HUDEP-2 (cell line): ENCODE results near the gene E2F2.
A peak's percentile ranks its signal among the peaks of the same experiment; 100 is the strongest.

Source experiments
- DNase-seq, 76 experiments: peaks; one replicate each; lab custom pipeline; 2025; ENCODE audit not compliant: unreplicated experiment in 76 of 76; lab: John Stamatoyannopoulos, UW

The E2F2 gene

DNA sequence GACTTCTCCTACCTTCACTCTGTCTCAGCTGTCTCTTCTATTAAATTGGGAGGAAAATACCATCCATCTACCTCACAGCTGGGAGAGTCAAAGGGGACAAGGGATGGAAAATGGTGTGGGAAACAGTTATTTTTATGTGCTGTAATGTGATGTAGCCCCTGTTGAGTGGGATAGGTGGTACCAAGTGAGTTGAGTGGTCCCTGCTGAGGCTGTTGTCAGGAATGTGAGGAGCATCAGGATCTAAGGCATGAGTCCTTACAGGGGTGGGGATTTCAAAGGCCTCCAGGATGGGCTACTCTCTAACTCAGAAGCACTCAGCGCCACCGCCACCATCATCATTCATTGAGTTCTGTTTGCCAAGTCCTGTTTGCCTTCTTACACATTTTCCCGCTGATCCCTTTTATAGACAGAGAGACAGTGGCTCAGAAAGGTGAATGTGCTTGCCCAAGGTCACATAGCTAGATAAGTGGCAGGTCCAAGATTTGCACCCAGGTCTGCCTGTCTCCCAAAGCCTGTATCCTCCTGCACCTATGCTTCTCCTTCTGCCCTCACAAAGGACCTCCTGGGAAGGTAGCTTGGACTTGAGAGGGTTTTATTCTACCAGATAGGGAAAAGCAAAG, 32.8 kb upstream of the E2F2 start:
- no peak for DNase-seq

GRCh38 chr1:23563003-23563402, 32.0 kb upstream of the E2F2 start:
- DNase-seq, result no peak

DNA sequence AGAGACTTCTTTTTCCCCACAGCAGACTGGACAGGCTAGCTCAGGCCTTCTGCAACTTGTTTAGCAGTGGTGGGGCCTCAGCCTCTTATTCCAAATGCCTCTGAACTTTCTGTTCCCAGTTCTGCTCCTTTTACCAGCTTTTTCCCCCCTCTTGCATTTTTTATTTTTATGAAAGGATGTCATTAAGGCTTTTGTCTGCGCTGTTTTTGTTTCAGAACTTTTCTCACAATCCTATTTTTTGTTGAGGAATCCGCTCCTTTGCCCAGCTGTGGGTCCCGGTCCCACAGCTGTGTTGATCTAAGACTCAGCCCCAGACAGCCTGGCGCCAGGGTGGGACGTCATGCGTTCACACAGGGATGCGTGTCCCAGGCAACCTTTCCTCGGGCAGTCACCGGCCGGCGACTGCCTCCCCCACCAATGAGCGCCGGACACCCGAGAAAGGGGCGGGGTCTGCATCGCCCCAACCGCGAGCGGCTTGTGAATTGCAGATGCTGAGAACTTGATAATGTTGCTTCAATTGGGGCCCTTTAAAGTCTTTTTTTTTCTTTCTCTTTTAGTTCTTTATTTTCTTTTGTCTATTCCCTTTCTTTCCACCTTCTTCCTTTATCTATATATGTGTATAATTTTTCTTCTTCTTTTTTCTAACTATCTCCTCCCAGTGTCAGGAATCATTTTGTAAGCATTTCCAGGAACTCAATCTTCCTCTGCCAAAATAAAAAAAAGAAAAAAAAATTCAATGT, 31.3 kb upstream of the E2F2 start:
- peak in 27 of 76 experiments; percentile 6 to 40 (median 18) for DNase-seq

DNA sequence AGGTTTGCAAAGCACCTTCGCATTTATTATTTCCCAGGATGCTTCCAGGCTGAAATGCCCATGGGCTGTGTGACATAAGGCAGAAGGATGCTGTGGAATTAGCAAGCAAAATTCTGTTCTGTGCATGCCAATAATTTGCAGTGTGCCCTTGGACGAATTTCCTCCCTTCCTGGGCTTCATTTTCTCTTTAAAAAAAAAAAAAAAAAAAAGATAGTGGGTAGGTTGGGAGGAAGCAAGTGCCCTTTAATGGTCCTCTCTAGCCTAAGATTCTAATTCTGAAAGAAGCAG, 30.7 kb upstream of the E2F2 start:
- DNase-seq, result no peak

GRCh38 chr1:23561076-23561812, 30.2 kb upstream of the E2F2 start:
- no peak for DNase-seq

DNA sequence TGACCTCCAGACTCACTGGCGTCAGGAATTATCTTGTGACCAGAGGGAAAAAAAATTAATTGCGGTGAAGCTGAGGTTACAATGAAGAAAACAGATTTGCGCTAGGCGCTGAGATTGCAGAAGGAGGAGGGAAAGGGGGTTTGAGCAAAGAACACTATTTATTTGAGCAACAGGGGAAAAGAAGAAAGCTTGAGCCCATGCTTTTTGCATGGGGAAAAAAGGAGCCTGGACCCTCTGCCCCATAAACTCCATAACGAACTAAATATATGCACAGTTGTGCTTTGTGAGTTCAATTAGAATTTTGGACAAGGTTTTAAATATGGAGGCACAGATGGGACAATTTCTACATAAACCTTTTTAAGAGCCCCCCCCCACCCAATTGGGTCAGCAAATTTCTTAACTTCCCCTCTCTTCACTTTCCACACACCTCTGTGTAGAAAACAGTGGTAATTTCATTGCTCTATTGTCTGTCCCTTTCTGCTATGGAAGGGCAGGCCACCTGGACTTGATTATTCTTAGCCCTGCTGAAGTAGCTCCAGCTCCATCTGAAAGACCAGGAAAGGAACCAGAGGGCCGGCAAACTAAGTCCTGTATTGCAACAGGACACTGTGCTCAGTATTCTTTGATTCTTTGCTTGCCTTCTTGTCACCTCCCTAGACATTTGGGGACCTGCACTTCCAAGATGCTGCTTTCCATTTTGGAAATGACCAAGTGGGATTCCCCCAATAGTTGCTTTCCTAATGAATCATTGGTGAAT, 29.1 kb upstream of the E2F2 start:
- DNase-seq, result no peak

- peak in 73 of 76 experiments; percentile 19 to 90 (median 79) for DNase-seq
Observed at GRCh38 chr1:23559136-23559984, 28.3 kb upstream of the E2F2 start, which contains the start of gene ID3. Gene ID3, minus strand, starts transcription at chr1:23559501. Its CDS starts 75 bp downstream, at chr1:23559426.

GRCh38 chr1:23558872-23559135, 27.8 kb upstream of the E2F2 start:
- no peak for DNase-seq

DNA sequence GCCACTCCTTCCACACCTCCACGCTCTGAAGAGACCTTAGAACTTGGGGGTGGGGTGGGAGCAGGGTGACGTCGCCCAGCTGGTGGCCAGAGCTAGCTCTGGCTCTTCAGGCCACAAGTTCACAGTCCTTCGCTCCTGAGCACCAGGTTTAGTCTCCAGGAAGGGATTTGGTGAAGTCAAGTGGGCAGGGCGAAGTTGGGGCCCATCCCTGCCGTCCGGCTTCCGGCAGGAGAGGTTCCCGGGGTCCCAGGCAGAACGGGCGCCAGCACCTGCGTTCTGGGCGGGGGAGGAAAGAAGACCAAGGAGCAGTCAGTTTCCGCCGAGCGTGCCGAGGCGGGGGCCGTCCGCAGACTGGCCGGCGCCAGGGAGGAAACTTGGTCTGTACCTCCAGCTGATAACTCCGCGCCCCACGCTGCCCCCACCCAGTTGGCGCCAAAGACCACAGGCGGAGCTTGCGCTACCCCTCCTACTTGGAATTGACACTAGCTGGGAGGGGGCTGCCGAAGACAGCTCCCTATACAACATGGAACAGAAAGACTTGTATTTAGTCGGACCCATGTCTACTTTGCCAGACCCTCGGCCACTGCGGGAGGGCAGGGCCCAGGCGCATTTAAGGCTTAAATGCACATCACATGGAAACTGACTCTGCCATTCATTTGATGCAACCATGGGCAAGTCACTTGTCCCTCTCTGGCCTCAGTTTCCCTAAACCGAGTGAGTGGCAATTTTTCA, 27.3 kb upstream of the E2F2 start:
- peak in 11 of 76 experiments; percentile 3 to 29 (median 7) for DNase-seq

GRCh38 chr1:23557471-23558124, 26.6 kb upstream of the E2F2 start:
- DNase-seq, result no peak

- DNase-seq, result no peak
Observed at GRCh38 chr1:23556635-23557470, 25.8 kb upstream of the E2F2 start.

DNA sequence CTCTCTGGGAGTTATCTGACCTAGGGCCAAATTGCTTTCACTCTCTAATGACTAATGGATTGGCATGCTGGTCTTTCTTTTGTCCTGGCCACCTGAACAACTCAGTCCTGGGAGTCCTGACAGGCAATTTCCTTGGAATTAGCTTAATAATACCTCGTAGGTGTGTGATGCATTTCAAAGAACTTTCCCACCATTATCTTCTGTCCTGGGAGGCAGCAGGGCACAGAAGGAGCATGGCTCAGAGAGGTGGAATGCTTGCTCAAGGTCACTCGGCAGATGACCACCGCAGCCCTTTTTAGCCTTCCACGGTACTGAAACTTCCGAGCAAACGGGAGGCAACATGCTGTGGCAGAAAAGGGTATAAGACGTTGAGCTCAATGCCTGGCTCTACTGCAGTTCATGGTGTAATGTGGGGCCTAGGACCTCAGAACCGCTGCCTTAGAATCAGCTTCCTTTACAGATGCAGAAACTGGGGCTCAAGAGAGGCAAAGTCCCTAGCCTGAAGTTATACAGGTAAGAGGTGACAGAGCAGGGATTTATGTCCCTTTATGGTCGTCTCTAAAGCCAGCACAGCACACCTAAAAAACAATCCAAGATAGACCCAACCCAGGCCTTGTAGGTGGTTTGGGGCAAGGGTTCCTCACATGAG, 25.1 kb upstream of the E2F2 start:
- no peak for DNase-seq

GRCh38 chr1:23555270-23555985, 24.4 kb upstream of the E2F2 start:
- no peak for DNase-seq

DNA sequence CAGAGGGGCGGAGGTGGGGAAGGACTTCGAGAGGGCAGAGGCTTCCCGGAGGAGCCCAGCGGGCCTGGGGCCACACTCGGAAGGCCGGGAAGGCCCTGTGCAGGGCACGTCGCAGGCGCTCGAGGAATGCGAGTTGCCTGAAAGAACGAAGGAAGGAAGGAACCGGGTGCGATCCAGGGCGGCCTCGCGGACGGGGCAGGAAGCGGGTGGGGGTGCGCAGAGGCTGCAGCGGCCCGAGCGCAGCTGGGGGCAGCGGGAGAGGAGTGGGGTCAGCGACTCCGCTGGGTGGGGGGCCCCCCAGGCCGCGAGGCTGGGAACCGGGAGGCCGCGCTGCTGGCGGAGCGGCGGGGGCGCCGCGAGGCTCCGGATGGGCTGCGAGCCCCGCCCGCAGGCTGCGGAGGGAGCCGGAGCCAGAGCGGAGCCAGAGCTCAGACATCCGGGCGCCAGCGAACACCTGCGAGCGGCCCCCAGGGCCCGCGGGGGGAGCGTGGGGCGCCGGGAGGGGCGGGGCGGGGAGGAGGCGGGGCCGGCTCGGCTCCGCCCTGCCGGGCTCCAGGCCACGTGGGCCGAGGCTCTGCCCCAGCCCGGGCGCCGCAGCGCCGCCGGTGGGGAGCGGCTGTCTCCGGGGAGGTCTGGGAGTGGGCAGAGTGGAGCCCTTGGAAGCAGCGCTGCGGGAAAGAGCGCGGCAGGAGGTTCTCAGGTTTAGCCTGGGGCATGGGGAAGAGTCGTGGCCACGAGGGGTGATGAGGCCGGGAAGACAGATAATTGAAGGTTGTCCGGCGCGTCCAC, 23.6 kb upstream of the E2F2 start:
- peak in 38 of 76 experiments; percentile 5 to 50 (median 28) for DNase-seq

- no peak for DNase-seq
Observed at GRCh38 chr1:23554127-23554480, 23.1 kb upstream of the E2F2 start.

GRCh38 chr1:23553231-23554126, 22.4 kb upstream of the E2F2 start:
- no peak for DNase-seq
